NCI-H345 treated with DMSO at 0.1 percent for 48 hours (cell line): ENCODE measurements around the gene ABL1.

ENCODE experiments used
- DNase-seq: peaks from one replicate; lab custom pipeline; 2025; ENCODE audit not compliant: unreplicated experiment; lab: John Stamatoyannopoulos, UW

ABL1 gene

DNA sequence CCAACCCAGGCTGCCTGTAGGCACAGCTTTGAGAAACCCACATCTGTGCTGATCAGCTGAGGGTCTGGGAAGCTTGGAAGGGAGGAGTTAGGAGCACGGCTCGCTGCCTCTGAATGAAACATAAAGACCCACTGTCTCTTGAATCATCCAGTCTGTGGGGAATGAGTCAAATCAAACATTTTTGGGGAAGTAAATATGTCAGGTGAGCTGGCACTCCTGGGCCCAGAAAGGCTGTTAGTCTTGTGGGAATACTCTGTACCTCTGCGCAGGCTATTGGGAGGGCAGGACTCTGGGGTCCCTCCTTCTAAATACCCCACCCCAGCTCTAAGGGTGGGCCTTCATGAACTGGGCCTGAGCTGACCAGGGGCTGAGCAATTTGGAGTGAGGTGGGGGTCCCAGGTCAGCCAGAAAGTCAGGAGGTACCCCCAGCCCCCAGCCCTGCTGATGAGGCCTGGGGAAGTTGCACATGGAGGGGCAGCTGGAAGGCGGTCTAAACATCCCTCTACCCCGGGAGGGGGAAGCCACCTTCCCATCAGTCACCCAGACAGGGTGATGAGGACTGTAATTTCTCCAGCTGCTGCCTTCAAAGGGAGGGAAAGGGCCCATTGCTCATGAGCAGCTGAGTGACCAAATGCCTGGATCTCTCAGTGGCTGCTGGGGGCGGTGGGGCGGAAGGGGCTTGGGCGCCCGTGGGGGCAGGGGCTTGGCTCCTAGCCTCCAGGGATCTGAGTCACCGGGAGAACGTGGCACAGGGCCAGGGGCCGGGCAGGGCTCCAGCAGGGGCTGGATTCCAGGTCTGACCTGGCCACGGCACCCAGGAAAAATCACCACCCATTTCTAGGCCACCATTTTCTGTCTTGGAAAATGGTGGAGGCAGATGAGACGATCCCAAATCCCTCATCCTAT is 93.2 kb downstream of the ABL1 start:
- no peak for DNase-seq

DNA sequence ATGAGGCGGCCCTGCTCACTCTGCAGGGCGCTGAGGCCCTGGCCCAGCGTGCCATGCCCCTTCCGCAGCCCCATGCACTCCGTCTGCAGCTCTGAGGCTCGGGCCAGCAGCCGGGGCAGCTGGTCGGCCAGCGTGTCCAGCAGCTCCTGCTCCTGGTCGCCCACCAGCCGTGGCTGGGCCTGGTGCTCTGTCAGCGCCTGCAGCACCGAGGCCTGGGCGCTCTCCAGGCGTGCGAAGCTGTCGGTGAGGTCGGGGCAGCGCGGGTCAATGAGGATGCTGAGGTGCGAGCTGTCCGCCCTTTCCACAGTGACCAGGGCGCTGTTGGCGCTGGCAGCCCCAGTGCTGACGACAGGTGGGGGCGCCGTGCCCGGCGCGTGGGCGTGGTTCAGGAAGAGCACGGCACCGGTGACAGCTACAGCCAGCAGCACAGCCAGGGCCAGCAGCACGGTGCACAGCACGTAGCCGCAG is 94.6 kb downstream of the ABL1 start:
- no peak for DNase-seq

DNA sequence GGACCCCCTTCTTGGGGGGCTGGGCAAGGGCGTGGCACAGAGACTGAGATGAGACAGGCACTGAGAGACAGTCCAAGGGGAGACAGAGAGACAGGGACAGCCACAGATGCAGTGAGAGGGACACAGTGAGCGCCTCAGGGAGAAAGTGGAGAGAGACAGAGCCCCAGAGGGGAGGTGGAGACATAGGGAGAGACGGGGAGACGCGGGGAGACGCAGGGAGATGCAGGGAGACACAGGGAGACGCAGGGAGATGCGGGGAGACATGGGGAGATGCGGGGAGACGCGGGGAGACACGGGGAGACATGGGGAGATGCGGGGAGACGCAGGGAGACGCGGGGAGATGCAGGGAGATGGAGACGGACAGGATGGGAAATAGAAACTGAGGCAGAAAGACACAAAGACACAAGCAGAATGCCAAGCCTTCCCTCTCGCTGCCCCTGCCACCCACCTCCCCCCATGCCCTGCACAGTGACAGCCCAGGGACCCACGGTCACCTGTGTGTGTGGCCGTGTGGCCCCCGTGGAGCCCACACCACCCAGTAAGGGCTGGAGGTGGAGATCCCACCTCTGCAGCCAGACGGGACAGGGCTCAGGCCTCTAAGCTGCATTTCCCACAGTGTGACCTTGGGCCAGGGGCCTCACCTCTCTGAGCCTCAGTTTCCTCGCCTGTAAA is 95.2 kb downstream of the ABL1 start:
- no peak for DNase-seq

DNA sequence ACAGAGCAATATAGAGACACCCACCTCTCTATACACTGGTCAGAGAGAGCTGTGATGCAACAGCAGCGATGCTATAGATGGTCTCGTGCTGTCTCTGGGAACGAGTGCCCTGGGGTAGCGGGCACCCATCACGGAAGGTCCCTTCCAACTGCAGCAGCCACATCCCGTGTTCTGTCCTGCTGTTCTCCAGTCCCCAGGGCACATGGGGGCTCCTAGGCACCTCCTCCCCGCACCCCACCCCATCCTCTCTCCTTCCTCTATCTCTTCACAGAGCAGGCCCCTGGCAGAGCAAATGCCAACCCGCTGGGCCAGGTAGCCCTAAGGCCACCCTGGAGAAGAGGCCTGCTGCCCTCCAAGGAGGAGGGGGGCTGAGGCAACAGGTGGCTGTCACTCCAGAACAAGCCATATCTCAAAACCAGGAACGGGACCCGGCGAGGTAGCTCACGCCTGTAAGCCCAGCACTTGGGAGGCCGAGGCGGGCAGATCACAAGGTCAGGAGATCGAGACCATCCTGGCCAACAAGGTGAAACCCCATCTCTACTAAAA is 95.8 kb downstream of the ABL1 start:
- DNase-seq, result no peak

DNA sequence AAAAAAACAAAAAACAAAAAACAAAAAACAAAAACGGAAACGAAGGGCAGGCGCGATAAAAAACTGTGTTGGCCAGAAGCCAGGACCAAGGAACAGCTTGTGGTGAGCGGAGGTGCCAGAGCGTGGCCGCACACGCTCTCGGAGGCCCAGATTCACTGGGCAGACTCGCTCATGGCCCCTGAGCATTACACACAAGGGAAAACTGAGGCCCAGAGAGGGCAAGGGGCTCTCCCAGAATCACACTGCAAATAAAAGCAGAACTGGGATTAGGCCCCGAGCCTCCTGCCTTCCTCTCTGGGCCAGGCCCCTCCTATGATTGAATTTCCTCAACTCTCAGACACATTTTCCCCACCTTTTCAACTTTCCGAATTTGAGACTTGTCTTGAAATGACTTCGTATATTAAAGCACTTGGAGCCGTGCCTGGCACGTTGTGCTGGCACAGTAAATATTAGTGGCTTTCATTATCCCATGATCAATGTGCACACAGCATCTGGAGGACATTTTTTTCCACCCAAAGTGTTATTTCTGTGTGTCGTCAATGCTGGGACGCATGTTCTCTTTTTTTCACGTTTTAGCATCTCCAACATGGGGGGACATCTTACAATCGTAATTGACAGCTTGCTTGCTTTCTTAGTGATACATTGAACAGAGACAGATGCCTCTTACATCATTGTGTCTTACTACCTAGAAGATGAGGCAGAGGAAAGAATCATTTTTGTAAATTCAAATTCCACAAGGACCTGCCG is 96.6 kb downstream of the ABL1 start:
- DNase-seq, result no peak

DNA sequence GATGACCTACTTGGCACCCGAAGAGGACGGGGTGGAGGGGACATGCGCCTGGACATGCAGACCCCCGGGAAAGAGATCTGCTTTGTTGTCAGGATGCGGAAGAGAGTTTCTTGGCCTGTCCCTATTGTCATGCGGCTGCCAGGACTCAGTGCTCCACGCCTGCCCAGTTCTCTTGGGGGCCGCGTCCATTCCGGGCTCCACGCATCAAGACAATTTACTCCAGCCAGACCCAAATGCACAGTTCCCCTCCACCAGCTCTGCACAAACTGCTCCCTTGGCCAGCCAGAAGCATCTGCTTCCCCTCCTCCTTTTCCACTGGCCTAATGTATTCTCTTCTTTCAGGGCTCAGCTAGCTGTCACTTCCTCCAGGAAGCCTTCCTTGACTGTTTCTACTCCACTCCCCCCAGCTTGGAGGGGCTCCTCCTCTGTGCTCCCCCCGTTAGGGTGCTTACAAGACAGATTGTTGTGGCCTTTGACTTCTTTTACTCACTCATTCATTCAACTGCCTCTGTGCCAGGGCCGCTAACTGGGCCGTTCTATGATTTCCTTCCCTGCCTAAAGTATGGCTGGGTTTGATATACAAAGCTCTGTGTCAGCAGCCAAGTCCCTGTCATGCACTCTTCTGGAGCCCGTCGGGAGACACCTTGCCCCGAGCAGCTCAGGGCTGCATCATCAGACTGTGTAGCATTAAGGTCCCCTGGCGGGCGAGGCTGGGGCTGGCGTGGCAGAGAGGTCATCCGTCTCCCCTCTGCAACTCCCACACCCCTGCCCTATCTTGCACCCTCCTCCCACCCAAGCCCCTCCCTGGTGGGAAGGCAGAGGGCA is 97.4 kb downstream of the ABL1 start:
- DNase-seq, result no peak

DNA sequence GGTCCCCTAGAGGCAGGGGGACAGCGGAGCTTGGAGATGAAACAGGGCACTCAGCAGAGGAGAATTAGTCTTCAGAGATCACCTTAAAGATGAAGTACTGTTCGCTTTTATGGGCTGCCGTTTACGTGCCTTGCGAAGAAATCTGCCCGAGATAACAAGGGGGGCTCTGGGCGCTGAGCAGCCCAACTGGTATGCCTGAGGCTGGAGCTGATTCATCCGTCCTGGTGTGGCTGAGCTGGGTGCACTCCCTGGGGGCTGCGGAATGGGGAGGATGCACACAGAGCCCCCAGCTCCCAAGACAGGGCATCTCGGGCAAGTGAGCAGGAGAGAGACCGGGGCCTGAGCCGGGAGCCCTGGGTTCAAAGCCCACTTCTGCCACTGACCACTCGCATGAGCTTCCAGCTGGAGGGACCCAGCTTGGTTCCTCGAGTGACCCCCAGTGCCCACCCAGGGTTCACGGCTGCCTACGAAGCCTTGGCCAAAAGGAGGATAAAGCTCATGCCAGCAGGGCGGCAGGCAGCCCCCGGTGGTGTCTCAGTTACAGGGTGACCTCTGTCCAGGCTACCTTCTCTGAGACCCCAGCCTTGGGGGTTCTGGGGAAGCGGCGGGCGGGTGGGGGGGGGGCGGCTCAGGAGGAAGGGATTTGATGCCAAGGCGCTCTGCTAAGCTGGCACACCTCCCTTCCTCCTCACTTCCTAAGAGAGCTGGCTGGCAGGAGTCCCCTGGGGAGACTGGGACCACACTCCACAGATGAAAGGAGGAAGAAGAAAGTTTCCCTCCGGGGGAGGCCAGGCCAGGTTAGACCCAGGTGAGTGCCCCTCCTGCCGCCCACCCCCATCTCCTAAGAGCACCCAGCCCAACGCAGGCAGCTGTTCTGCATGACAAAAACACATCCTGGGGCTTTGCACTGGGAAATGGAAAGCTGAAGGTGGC is 98.3 kb downstream of the ABL1 start:
- no peak for DNase-seq

DNA sequence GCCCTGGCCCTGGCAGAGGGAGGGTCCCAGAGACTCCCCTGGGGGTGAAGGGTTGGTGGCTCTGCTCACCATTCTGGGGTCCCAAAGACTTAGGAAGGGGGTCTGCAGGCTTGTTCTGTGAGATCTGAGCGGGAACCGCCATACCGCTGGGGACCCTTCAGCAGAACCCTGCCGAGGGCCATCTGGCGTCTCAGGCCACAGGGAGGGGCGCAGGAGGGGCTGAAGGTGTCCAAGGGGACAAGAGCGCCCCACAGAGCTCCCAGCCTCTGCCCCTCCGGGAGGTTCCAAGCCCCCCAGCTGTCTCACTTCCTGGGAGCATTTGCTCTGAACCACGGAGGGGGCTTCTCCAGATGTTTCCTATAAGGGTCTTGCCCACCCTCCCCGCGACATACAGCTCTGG is 99.2 kb downstream of the ABL1 start:
- DNase-seq, result no peak

DNA sequence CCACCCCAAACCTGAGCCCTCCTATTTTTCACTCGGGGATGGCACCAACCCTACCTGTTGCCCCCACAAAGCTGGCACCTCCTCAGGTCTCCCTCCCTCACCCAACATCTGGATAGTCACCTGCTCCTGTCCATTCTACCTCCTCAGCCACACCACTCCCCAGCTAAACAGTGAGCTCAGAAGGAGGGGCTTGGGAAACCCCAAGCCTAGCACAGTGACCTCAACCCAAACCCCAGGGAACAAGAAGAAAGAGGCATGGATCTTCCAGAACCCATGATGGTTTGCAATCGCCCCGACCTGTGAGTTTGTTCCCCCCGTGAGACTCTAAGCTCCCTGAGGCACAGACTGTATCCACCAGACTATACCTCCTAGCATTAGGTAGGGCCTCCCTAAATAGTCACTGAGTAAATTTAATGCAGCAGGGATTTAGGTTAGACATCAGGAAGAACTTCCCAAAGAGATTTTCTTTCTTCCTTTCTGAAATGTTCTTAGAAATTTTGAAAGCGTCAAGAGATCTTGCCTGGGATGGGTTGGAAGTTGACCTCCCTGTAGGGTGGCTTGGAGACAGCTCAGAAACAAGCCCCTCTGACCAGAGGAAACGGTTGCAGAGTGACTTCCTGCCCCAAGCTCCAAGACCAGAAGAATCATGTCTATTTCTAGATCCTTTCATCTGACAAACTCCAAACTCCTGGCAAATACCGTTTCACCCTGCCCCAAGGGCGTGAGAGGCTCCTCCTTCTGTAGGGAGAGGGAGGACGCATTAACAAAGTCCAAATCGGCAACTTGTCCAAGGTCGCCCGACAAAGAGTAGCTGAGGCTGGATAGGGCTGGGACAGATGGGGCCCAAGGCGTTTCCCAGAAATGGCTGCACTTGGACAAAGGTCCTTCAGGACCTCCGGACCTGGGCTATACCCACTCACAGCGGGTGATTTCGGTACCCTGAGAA is 99.9 kb downstream of the ABL1 start:
- DNase-seq, result no peak

DNA sequence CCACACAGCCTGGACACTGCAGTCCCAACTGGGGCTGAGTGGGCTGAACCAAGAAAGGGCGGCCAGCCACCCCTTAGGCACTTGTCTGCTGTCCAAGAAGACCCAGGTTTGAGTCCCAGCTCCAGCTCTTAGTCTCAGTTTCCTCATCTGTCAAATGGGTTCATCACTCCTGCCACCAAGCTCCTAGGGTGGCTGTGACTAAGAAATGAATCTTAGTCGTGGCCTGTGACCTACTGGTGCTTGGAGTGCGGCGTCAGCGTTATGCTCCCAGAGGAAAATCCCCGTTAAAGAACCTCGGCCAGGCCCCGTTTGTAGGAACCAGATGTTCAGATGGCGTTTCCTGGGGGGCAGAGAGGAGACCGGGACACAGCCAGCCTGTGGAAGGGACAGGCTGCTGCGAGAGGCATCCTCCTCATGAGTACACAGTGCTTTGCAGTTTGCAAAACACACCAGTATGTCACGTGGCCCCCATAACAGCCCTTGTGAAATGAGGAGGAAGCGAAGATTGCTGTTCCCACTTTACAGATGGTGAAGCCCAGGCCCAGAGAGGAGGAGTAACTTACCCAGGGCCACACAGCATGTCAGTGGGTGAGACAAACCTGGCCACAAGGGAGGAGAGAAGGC is 100.7 kb downstream of the ABL1 start:
- no peak for DNase-seq

DNA sequence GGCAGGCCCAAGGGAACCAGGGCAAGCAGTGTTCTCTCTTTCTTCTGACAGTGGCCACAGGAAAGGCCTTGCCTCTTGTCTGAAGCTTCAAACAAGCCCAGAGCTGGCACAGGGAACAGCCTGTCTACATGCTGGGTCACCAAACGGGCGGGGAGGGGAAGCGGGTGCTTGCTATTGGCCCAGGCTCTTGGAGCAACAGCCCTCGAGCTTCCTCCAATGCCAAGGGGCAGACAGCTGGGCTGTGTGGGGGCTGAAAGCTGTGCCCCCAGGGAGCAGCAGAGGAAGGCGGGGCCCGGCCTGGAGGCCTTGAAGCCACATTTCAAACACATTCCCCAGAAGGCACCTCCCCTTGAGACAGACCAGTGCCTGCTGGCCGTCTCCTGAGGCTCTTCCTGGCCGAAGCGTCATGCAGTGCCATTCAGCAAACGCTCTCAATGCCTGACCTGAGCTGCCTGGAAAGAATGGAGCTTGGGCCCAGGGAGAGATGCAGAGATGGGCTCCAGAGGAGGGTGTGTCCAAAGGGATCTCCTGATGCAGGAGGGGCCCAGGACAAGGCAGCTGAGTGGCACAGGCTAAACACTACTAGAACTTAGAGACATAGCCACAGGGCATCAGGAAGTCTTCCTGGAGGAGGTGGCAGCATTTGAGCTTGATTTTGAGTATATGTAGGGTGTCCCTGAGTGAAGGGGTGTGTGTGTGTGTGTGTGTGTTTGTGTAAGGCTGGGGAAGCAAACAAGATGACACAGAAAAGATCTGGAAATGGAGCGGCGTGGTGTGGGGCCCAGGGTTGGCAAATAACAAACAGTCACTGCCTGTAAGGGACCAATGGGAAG is 101.4 kb downstream of the ABL1 start:
- no peak for DNase-seq
